Measurements from ENCODE around the gene GTF3A. TPM values are rescaled to one million over a fixed set of nuclear protein-coding genes. Genes with fewer than 3 reads are reported as not detected.
A peak's percentile ranks its signal among the peaks of the same experiment; 100 is the strongest.

Gene GTF3A
- total and polyA plus RNA-seq, 9 of the 15 experiments (the other 6 are each of a cell fraction or from before 2014, with no cell fraction given), result 47.5 to 303 (median 174) TPM

GRCh38 chr13:27449936-27450828 lies 25.8 kb downstream of the GTF3A start, which contains the start of gene MTIF3 (continued):
- peak; percentile 3 for TF ChIP-seq CHD1 (IDR thresholded peaks at IDR 0.05; ENCODE audit: low read length)
- TF ChIP-seq ZNF277 (CRISPR knock-in tag; IDR thresholded peaks at IDR 0.05; ENCODE audit: borderline replicate concordance), result no peak
- no peak for TF ChIP-seq SMARCA5 (IDR thresholded peaks at IDR 0.05)
- 0 out of 2 replicates have a peak, but pooled peaks have one; percentile 34 for TF ChIP-seq TARDBP (IDR thresholded peaks at IDR 0.05)
- TF ChIP-seq SIRT6 (IDR thresholded peaks at IDR 0.05; ENCODE audit: low read depth, low read length), result no peak
- TF ChIP-seq ZFP91 (CRISPR knock-in tag; IDR thresholded peaks at IDR 0.05), result no peak
- TF ChIP-seq ZKSCAN1 (IDR thresholded peaks at IDR 0.05; ENCODE audit: low read depth, low read length), result no peak
- no peak for TF ChIP-seq FOS (IDR thresholded peaks at IDR 0.05; ENCODE audit: extremely low read depth, insufficient read length)
- TF ChIP-seq RBBP5 (IDR thresholded peaks at IDR 0.05; ENCODE audit: borderline replicate concordance, insufficient read depth, low read length, poor library complexity, severe bottlenecking), result peak; percentile 95
- TF ChIP-seq, protein P1, sequence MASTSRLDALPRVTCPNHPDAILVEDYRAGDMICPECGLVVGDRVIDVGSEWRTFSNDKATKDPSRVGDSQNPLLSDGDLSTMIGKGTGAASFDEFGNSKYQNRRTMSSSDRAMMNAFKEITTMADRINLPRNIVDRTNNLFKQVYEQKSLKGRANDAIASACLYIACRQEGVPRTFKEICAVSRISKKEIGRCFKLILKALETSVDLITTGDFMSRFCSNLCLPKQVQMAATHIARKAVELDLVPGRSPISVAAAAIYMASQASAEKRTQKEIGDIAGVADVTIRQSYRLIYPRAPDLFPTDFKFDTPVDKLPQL (IDR thresholded peaks at IDR 0.05; ENCODE audit: extremely low read depth, insufficient read length), result no peak
- no peak; the same call in 1 of the 2 replicates for TF ChIP-seq SMARCC2 (IDR thresholded peaks at IDR 0.05; ENCODE audit: low read depth)
- no peak for TF ChIP-seq RBM39 (optimal IDR thresholded peaks at IDR 0.05; ENCODE audit: low read depth, low read length)
- no peak for TF ChIP-seq IFI16 (CRISPR knock-in tag; IDR thresholded peaks at IDR 0.05)
- TF ChIP-seq, protein P2, sequence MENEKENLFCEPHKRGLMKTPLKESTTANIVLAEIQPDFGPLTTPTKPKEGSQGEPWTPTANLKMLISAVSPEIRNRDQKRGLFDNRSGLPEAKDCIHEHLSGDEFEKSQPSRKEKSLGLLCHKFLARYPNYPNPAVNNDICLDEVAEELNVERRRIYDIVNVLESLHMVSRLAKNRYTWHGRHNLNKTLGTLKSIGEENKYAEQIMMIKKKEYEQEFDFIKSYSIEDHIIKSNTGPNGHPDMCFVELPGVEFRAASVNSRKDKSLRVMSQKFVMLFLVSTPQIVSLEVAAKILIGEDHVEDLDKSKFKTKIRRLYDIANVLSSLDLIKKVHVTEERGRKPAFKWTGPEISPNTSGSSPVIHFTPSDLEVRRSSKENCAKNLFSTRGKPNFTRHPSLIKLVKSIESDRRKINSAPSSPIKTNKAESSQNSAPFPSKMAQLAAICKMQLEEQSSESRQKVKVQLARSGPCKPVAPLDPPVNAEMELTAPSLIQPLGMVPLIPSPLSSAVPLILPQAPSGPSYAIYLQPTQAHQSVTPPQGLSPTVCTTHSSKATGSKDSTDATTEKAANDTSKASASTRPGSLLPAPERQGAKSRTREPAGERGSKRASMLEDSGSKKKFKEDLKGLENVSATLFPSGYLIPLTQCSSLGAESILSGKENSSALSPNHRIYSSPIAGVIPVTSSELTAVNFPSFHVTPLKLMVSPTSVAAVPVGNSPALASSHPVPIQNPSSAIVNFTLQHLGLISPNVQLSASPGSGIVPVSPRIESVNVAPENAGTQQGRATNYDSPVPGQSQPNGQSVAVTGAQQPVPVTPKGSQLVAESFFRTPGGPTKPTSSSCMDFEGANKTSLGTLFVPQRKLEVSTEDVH (IDR thresholded peaks at IDR 0.05; ENCODE audit: low read depth, partially characterized antibody), result no peak
- TF ChIP-seq TRIM24 (IDR thresholded peaks at IDR 0.05), result no peak
- TF ChIP-seq PML (IDR thresholded peaks at IDR 0.05; ENCODE audit: low read length), result 0 out of 2 replicates have a peak, but pooled peaks have one; percentile 19
- no peak for TF ChIP-seq IRF2 (CRISPR knock-in tag; IDR thresholded peaks at IDR 0.05)
- TF ChIP-seq NFIX (CRISPR knock-in tag; IDR thresholded peaks at IDR 0.05; ENCODE audit: low read depth), result no peak
- TF ChIP-seq, protein P3, sequence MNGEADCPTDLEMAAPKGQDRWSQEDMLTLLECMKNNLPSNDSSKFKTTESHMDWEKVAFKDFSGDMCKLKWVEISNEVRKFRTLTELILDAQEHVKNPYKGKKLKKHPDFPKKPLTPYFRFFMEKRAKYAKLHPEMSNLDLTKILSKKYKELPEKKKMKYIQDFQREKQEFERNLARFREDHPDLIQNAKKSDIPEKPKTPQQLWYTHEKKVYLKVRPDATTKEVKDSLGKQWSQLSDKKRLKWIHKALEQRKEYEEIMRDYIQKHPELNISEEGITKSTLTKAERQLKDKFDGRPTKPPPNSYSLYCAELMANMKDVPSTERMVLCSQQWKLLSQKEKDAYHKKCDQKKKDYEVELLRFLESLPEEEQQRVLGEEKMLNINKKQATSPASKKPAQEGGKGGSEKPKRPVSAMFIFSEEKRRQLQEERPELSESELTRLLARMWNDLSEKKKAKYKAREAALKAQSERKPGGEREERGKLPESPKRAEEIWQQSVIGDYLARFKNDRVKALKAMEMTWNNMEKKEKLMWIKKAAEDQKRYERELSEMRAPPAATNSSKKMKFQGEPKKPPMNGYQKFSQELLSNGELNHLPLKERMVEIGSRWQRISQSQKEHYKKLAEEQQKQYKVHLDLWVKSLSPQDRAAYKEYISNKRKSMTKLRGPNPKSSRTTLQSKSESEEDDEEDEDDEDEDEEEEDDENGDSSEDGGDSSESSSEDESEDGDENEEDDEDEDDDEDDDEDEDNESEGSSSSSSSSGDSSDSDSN (IDR thresholded peaks at IDR 0.05; ENCODE audit: borderline replicate concordance in 1 of 2, low read depth in 2 of 2, low read length in 2 of 2), result 0 out of 4 replicates have a peak, but pooled peaks have one; percentile 20 to 26

Measured in K562 (cell line).